A549 (cell line): ENCODE measurements around the gene PRMT7. TPM values are rescaled to one million over a fixed set of nuclear protein-coding genes. Genes with fewer than 3 reads are reported as not detected.

ENCODE experiments used
- ATAC-seq, 2 experiments: fragments of 200-7000 bp in 1 of 2; fragments of >200 bp in 1 of 2; cut with Nextera tagmentation in 1 of 2; cut with Tn5 transposase in 1 of 2; 3 replicates each; pipeline versions ENCODE4 v1.8.0 to v1.9.1; 2018 to 2020; ENCODE audit warnings: mild to moderate bottlenecking in 1 of 2, moderate library complexity in 1 of 2
- CTCF ChIA-PET: fragments of 300-600 bp; sonication (Branson Sonifier 250); formaldehyde crosslinking; extraction: SDS; loops from one replicate; lab custom pipeline; 2021; ENCODE audit warnings: antibody characterized with exemption, inconsistent platforms; lab: Yijun Ruan, JAX
- POLR2A ChIA-PET: fragments of 350-600 bp; formaldehyde crosslinking; extraction: SDS; loops from one replicate; lab custom pipeline; 2021; ENCODE audit warnings: antibody characterized with exemption, inconsistent platforms; lab: Yijun Ruan, JAX
- DNase-seq, 2 experiments: peaks; one replicate each; pipeline versions ENCODE4 v3.0.0 to v3.0.0-alpha.2; 2011 to 2016; ENCODE audit warnings: low read depth in 1 of 2, low spot score in 1 of 2
- FAIRE-seq: peaks from 2 replicates; lab custom pipeline; 2011; peaks lifted over from hg19 to GRCh38; lab: Jason Lieb, UNC
- H3K27ac ChIP-seq, 2 experiments: fragments of >200 bp; sonication (Bioruptor Twin); formaldehyde crosslinking; 3 replicates each; pipeline ENCODE4 v1.5.1; 2016 to 2017
- H3K4me1 ChIP-seq: fragments of >200 bp; sonication (Bioruptor Twin); formaldehyde crosslinking; 3 replicates; pipeline ENCODE4 v1.6.1; 2016
- H3K4me2 ChIP-seq: fragments of >200 bp; sonication (Bioruptor Twin); formaldehyde crosslinking; 3 replicates; pipeline ENCODE4 v1.6.1; 2016
- H3K4me3 ChIP-seq: fragments of >200 bp; sonication (Bioruptor Twin); formaldehyde crosslinking; 3 replicates; pipeline ENCODE4 v1.5.1; 2016
- H3K9me3 ChIP-seq: fragments of >200 bp; sonication (Bioruptor Twin); formaldehyde crosslinking; 3 replicates; pipeline ENCODE4 v1.6.1; 2016
- BHLHE40 ChIP-seq: IDR thresholded peaks from 2 replicates; pipeline ENCODE4 v1.6.1; 2012; ENCODE audit warnings: low read depth, low read length, inconsistent platforms
- CBX2 ChIP-seq: fragments of 200-600 bp; sonication (generic); IDR thresholded peaks from 2 replicates; pipeline ENCODE4 v1.6.1; 2016; ENCODE audit warnings: low read depth, mild to moderate bottlenecking, borderline replicate concordance
- CHD4 ChIP-seq: fragments of 200-600 bp; sonication (generic); IDR thresholded peaks from 2 replicates; pipeline ENCODE4 v1.6.1; 2016; ENCODE audit warnings: antibody characterized with exemption, mild to moderate bottlenecking, borderline replicate concordance
- EHF ChIP-seq: fragments of 250-450 bp; sonication (Bioruptor Pico); IDR thresholded peaks from 2 replicates; pipeline ENCODE4 v1.5.0; 2020; ENCODE audit warnings: mild to moderate bottlenecking
- ESRRA ChIP-seq: fragments of 150-350 bp; IDR thresholded peaks from 2 replicates; pipeline ENCODE4 v1.6.1; 2014; ENCODE audit warnings: mild to moderate bottlenecking, low read length, borderline replicate concordance
- FOSB ChIP-seq: fragments of 250-450 bp; sonication (Bioruptor Pico); IDR thresholded peaks from 2 replicates; pipeline ENCODE4 v1.5.0; 2020; ENCODE audit warnings: mild to moderate bottlenecking, moderate library complexity
- FOXS1 ChIP-seq: fragments of 250-450 bp; sonication (Bioruptor Pico); IDR thresholded peaks from 2 replicates; pipeline ENCODE4 v1.5.0; 2020; ENCODE audit warnings: mild to moderate bottlenecking, moderate library complexity
- HDAC2 ChIP-seq: fragments of 200-600 bp; sonication (generic); IDR thresholded peaks from 2 replicates; pipeline ENCODE4 v1.6.1; 2016
- HMGXB4 ChIP-seq: fragments of 250-450 bp; sonication (Bioruptor Pico); IDR thresholded peaks from 2 replicates; pipeline ENCODE4 v1.5.0; 2021; ENCODE audit warnings: mild to moderate bottlenecking, moderate library complexity, borderline replicate concordance
- HOXA7 ChIP-seq: fragments of 250-450 bp; sonication (Bioruptor Pico); IDR thresholded peaks from 2 replicates; pipeline ENCODE4 v1.5.0; 2020; ENCODE audit warnings: mild to moderate bottlenecking, moderate library complexity
- JUNB ChIP-seq: fragments of >200 bp; sonication (Bioruptor Twin); formaldehyde crosslinking; IDR thresholded peaks from 2 replicates; pipeline ENCODE4 v1.6.1; 2016
- KDM1A ChIP-seq: fragments of 200-600 bp; sonication (generic); IDR thresholded peaks from 2 replicates; pipeline ENCODE4 v1.6.1; 2016; ENCODE audit warnings: low read depth, mild to moderate bottlenecking
- MAFK ChIP-seq: fragments of 450-650 bp; IDR thresholded peaks from 2 replicates; pipeline ENCODE4 v1.6.1; 2014; ENCODE audit not compliant: partially characterized antibody
- MAZ ChIP-seq: fragments of 150-350 bp; IDR thresholded peaks from 2 replicates; pipeline ENCODE4 v1.6.1; 2014; ENCODE audit warnings: antibody characterized with exemption, low read depth, low read length, borderline replicate concordance
- NR3C1 ChIP-seq: fragments of >200 bp; sonication (Bioruptor Twin); formaldehyde crosslinking; IDR thresholded peaks from 3 replicates; pipeline ENCODE4 v1.6.1; 2017
- PBX3 ChIP-seq: IDR thresholded peaks from 2 replicates; pipeline ENCODE4 v1.6.1; 2012
- POLR2A ChIP-seq: IDR thresholded peaks from 2 replicates; pipeline ENCODE4 v1.6.1; 2012; ENCODE audit warnings: mild to moderate bottlenecking, low read length
- RARB ChIP-seq: fragments of 250-450 bp; sonication (Bioruptor Pico); IDR thresholded peaks from 2 replicates; pipeline ENCODE4 v1.8.0; 2021; ENCODE audit warnings: mild to moderate bottlenecking, moderate library complexity
- SMC3 ChIP-seq: fragments of >200 bp; sonication (Bioruptor Twin); formaldehyde crosslinking; IDR thresholded peaks from 3 replicates; pipeline ENCODE4 v1.6.1; 2018; ENCODE audit warnings: inconsistent platforms
- TFCP2L1 ChIP-seq: fragments of 250-450 bp; sonication (Bioruptor Pico); IDR thresholded peaks from 2 replicates; pipeline ENCODE4 v1.5.0; 2021; ENCODE audit warnings: mild to moderate bottlenecking
- USF2 ChIP-seq: fragments of 450-650 bp; IDR thresholded peaks from 2 replicates; pipeline ENCODE4 v1.6.1; 2014; ENCODE audit warnings: antibody characterized with exemption
- ZSCAN20 ChIP-seq: fragments of 250-450 bp; sonication (Bioruptor Pico); IDR thresholded peaks from 2 replicates; pipeline ENCODE4 v1.8.0; 2022; ENCODE audit warnings: mild to moderate bottlenecking, moderate library complexity
- WGBS: methylation state at CpG from one replicate; pipeline ENCODE4 v1.1.6; 2017; ENCODE audit errors: missing lambda C conversion rate; 5-methylcytosine and 5-hydroxymethylcytosine counted together
- polyA plus RNA-seq, 4 experiments: library from polyadenylated mRNA; depleted of rRNA in 3 of 4; stranded (reverse); fragments of >200 nt; fragmentation: RNase III in 1 of 4; extraction: RNeasy Plus Mini Kit Qiagen cat#74134 plus additional on column Dnase treatment in 1 of 4; gene quantifications; 2 replicates in 3 of 4; 3 replicates in 1 of 4; pipeline ENCODE4 v1.2.3, GENCODE V29; 2011 to 2017
- small RNA-seq, 6 experiments: library from RNA; depleted of rRNA; stranded (forward); fragments of <200 nt; gene quantifications; one replicate each; pipeline ENCODE3, GENCODE V24; 2012

PRMT7 gene
- polyA plus RNA-seq, 2 of the 4 experiments (the other 2 are of a cell fraction): 37.1 to 44.7 TPM

DNA sequence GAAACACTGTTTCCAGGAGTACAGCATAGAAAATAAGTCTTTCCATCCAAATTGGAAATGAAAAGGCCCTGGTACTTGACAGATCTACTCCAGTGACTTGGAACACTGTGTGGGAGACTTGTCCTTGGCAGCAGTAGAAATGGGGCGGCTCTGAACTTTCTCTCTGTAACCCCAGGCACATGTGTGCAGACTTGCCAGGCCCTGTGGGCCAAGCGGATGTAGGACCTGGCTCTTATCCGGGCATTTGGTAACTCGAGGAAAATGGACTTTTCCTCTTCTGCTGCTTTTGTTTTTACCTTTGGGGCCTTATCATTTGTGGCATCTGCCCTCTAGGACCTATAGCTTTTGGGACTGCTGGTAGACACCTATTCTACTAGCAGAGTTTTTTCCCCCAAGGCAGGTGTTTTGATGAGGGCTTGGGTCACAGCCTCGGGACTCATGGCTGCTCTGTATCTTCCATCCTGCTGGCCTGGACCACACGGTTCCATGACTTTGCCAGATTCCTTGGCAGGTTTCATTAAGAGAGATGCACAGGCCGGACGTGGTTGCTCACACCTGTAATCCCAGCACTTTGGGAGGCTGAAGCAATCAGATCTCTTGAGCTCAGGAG, 94.0 kb downstream of the PRMT7 start:
- TF ChIP-seq CHD4 (no peak), JUNB (no peak), POLR2A (no peak), HDAC2 (no peak), TFCP2L1 (CRISPR knock-in tag) (no peak), NR3C1 (no peak), HMGXB4 (CRISPR knock-in tag) (no peak), EHF (CRISPR knock-in tag) (no peak), ZSCAN20 (CRISPR knock-in tag) (no peak), FOSB (CRISPR knock-in tag) (no peak), SMC3 (no peak), ESRRA (no peak), CBX2 (no peak), MAZ (no peak), FOXS1 (CRISPR knock-in tag) (no peak), KDM1A (no peak), RARB (CRISPR knock-in tag) (no peak), USF2 (no peak), PBX3 (no peak), BHLHE40 (no peak)
- Histone ChIP-seq H3K9me3 (no peaks in the 10 kb centered on the region), H3K4me1 (0 out of 3 replicates have a peak, but pooled peaks cover 5% of the 10 kb centered on the region), H3K4me3 (no peak overlapping the region), H3K4me2 (no peak overlapping the region), H3K27ac (no peak overlapping the region)
- 63% methylated on average over 8 of the region's 8 CpGs for WGBS
- ChIA-PET CTCF (interaction anchor here (1.2 to 3.7 kb wide), 3 partner anchors 9 to 144 kb away, joined by 3 to 16 read pairs (median 7); no protein-coding TSS in a partner anchor), POLR2A (no interaction called here)
- no peak for DNase-seq
- FAIRE-seq: no peak
- no peak for ATAC-seq

GRCh38 chr16:68406458-68407152, 95.8 kb downstream of the PRMT7 start:
- Histone ChIP-seq H3K4me1 (0 out of 3 replicates have a peak, but pooled peaks cover 5% of the 10 kb centered on the region), H3K27ac (no peak overlapping the region), H3K4me2 (0 out of 3 replicates have a peak overlapping the region, but pooled peaks have one; percentile 28), H3K9me3 (no peaks in the 10 kb centered on the region), H3K4me3 (no peak overlapping the region)
- ChIA-PET POLR2A (no interaction called here), CTCF (interaction anchor here (2.2 to 3.7 kb wide), 2 partner anchors 10 to 11 kb away, joined by 8 to 16 read pairs; no protein-coding TSS in a partner anchor)
- DNase-seq (no peak), FAIRE-seq (no peak), ATAC-seq (peak in 1 of 2 experiments; percentile 39; a peak in 2 of 6 replicates)
- WGBS: 46% methylated on average over 17 of the region's 17 CpGs
- peak; percentile 36 for TF ChIP-seq MAFK
- no peak for TF ChIP-seq HOXA7

Small RNA genes lying within 50 kb of the gene (small RNA-seq; reads per million reads assigned to genes)
- gene RNU4-30P (0 to 1.3 (median 0.02) reads per million in 6 experiments), gene RNU6-1262P (0 reads per million in 6 experiments)

Other genes with a start within 250 kb of the PRMT7 start
- gene NFATC3, start 225.6 kb upstream of the PRMT7 start, polyA plus RNA-seq (2011; rRNA removed): 23.9 and 32.4 TPM in 2 replicates
- 11.8 to 13.3 TPM (median 12.5 TPM) in 3 replicates for gene NFATC3, start 225.6 kb upstream of the PRMT7 start, polyA plus RNA-seq (2017; fragmentation: RNase III; extraction: RNeasy Plus Mini Kit Qiagen cat#74134 plus additional on column Dnase treatment)
- gene ESRP2, start 74.9 kb upstream of the PRMT7 start, polyA plus RNA-seq (2011; rRNA removed): 0.04 and 0.08 TPM in 2 replicates
- gene ESRP2, start 74.9 kb upstream of the PRMT7 start, polyA plus RNA-seq (2017; fragmentation: RNase III; extraction: RNeasy Plus Mini Kit Qiagen cat#74134 plus additional on column Dnase treatment): 0.07 to 0.10 TPM (median 0.09 TPM) in 3 replicates
- gene PLA2G15, start 65.6 kb upstream of the PRMT7 start, polyA plus RNA-seq (2011; rRNA removed): 4.8 and 5.7 TPM in 2 replicates
- 7.5 to 8.7 TPM (median 7.7 TPM) in 3 replicates for gene PLA2G15, start 65.6 kb upstream of the PRMT7 start, polyA plus RNA-seq (2017; fragmentation: RNase III; extraction: RNeasy Plus Mini Kit Qiagen cat#74134 plus additional on column Dnase treatment)
- gene SLC7A6, start 46.5 kb upstream of the PRMT7 start, polyA plus RNA-seq (2011; rRNA removed): 32.9 and 45.3 TPM in 2 replicates
- gene SLC7A6, start 46.5 kb upstream of the PRMT7 start, polyA plus RNA-seq (2017; fragmentation: RNase III; extraction: RNeasy Plus Mini Kit Qiagen cat#74134 plus additional on column Dnase treatment): 29.1 to 35.9 TPM (median 31.1 TPM) in 3 replicates
- gene SLC7A6OS, start 73 bp upstream of the PRMT7 start, polyA plus RNA-seq (2011; rRNA removed): 11.0 and 11.9 TPM in 2 replicates
- gene SLC7A6OS, start 73 bp upstream of the PRMT7 start, polyA plus RNA-seq (2017; fragmentation: RNase III; extraction: RNeasy Plus Mini Kit Qiagen cat#74134 plus additional on column Dnase treatment): 10.4 to 11.5 TPM (median 10.9 TPM) in 3 replicates
- gene SMPD3, start 137.5 kb downstream of the PRMT7 start, polyA plus RNA-seq (2011; rRNA removed): 0.04 and 0.07 TPM in 2 replicates
- 0.12 to 0.24 TPM (median 0.13 TPM) in 3 replicates for gene SMPD3, start 137.5 kb downstream of the PRMT7 start, polyA plus RNA-seq (2017; fragmentation: RNase III; extraction: RNeasy Plus Mini Kit Qiagen cat#74134 plus additional on column Dnase treatment)
- 21.6 and 31.9 TPM in 2 replicates for gene ZFP90, start 228.3 kb downstream of the PRMT7 start, polyA plus RNA-seq (2011; rRNA removed)
- gene ZFP90, start 228.3 kb downstream of the PRMT7 start, polyA plus RNA-seq (2017; fragmentation: RNase III; extraction: RNeasy Plus Mini Kit Qiagen cat#74134 plus additional on column Dnase treatment): 11.6 to 15.1 TPM (median 13.8 TPM) in 3 replicates